Measurements from ENCODE around the gene TFF3.

Gene TFF3

DNA sequence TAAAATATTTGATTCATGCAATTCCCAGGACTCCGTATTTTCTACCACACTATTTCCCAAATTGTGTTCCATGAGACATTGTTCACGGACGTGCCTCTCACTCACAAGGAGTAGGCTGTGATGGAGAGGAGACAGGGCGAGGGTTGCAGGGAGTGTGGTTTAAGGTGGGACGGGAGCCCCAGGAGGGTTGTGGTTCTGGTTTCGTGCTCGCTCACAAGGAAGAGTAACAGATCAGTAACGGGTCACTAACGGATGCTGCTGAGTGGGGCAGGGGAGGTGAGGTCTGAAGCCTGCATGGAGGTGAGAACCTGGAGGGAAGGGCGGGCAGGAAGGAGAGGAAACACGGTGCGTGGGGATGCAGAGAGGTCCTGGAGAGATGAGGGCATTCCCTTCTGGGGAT is 28.8 kb downstream of the TFF3 start:
- DNase-seq, result no peak

DNA sequence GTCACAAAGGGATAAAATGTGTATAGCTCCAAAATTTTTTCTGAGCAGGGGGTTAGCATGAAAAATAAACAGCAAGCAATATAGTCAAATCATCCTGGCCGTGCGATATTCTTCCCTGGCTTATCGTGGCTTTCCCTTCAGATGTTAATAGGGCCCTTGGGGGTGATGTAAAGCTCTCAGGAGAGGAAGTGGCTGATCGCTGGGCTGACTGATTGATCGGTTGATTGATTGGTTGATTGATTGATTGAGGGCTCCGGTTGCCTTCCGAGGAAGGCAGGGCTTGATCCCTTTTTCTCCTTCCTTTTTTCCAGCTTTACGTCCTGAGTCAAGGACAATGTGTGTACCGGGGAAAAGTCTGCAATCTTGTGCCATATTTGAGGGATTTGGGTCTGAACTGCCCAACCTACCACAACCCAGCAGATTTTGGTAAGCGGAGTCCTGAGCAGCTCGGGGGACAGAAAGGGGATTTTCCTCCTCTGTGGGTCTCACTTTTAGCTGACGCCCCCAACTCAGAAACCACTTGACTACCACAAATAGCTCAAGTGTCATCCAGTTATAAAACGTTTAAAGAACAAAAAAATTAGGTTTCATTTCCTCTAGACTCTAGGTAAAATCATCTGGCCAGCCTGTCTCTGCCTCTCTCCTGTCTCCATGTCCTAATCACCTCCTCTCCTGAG is 29.5 kb downstream of the TFF3 start:
- no peak for DNase-seq

DNA sequence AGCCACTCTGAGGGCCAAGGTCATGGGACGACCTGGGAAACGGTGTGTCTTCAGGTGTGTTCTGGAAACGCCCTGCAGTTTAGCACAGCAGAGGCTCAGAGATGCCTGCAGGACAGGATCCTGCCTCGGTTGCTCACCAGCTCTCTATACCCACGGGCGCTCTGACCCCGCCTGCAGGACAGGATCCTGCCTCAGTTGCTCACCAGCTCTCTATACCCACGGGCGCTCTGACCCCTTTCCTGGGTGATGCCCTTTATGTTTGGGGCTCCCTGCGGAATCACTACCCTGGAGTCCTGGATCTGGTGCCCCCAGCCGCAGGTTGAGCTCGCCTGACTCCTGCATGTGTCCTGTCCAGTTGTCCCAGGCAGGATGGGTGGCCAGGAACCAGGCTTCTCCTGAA is 32.5 kb downstream of the TFF3 start:
- no peak for DNase-seq

- DNase-seq, result no peak
Observed at GRCh38 chr21:42282021-42282420, 33.2 kb downstream of the TFF3 start.

DNA sequence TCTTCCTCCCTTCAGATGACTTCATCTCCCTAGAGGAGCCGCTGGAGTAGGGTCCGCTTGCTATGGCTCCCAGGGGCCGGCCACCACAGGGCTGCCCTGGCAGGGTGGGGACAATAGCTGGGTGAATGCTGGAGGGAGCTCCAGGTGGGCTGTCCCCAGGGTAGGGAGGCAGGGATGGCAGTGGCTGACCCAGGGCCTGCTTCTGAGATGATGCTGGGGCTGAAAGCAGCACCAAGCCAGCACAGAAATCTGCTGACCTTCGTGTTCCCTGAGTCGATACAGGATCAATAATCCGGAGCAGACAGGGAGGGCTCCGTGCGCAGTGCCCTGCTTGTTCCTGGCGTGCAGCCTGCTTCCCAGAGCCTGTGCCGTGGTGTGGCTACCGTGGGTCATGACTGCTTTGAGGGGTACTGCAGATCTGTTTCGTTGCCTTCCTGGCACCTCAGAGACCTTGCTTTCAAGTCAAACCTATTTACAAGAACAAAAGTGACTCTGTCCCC is 34.0 kb downstream of the TFF3 start:
- DNase-seq, result no peak

DNA sequence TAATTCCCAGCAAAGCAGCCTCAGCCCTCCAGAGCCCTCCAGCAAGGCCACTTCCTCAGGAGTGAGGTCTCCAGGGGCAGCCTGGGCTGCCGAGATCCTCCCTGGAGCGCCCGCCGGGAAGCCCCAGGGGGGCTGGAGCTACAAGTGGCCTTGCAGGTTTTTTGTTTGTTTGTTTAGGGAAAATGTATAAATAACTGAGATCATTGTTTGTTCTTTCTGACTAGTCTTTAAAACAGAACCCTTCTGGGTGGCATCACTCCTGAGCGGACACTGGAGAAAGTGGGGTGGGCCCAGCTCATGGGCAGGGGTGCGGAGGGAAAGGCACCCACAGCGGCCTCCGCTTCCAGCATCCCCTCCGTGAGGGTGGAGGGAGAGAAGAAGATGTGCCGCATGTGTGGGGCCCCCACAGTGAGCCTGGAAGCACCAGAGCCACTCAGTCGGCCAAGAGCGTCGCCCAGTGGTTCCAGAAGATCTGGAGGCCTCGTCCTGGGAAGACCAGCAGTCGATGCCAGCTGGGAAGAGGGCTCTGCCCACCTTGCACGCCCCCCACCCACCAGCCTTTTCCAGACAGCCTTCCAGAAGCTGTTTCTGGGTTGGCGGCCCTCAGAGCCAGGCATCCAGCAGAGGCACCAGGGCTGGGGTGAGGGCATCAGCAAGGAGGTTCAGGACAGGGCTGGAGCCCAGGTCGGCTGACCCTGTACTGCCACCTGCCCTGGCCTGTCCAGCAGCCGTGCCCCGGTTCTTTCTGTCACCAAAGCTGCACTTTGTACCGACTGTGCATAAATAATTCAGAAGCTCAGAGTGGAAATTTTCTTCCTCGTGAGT is 34.6 kb downstream of the TFF3 start:
- no peak for DNase-seq

- no peak for DNase-seq
Observed at GRCh38 chr21:42279888-42280287, 35.3 kb downstream of the TFF3 start.

DNA sequence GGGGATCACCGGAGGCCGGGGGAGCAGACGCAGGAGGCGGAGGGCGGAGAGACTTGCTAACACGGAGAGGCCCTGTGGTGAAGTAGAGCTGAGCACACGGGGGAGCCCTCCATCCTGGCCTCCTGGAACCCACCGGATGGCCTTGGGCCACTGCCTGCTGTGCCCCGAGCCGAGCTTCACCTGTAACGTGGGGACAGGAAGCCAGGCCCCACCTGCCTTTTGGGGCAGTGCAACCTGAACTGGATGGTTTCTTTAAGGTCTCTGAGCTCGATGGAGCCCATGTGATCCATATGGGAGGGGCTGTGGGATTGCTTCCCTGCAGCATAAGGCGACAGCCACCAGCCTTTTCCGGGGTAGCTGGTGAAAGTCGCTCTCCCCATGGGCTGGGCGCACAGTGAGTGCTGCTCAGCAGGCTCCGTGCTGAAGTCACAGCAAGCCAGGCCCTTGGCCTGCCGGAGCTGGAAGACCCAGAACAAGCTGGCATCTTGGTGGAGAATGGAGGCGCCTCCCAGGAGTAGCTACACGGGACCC is 35.8 kb downstream of the TFF3 start:
- no peak for DNase-seq

DNA sequence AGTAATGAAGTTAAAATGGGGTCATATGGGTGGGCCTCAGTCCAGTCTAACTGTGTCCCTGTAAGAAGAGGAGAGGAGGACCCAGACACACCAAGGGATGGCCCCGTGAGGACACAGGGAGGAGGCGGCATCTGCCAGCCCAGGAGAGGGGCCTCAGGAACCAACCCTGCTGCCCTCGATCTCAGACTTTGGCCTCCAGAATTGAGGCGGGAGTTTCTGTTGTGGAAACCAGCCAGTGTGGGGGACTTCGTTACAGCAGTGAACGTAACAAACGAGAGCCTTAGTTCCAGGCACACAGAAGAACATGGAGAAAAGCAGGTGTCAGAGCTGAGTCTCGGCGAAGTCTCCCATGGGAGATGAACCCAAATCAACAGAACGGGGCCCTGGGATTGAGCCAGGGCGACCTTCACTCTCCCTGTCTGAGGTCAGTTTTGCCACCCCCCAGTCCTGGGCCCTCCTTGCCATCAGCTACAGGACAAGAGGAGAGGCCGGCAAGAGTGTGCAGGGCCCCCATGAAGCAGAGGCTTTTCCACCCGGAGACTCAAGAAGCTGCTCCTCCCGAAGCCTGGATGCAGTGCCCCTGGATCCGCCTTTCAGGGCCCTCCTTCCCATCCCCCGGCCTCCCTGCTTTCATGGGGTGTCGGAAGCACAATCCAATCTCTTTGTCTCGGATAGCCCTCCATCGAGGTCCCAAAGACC is 36.6 kb downstream of the TFF3 start:
- no peak for DNase-seq

- no peak for DNase-seq
Observed at GRCh38 chr21:42277593-42277992, 37.6 kb downstream of the TFF3 start.

- DNase-seq, result no peak
Observed at GRCh38 chr21:42276526-42277154, 38.6 kb downstream of the TFF3 start.

- DNase-seq, result no peak
Observed at GRCh38 chr21:42276076-42276475, 39.1 kb downstream of the TFF3 start.

DNA sequence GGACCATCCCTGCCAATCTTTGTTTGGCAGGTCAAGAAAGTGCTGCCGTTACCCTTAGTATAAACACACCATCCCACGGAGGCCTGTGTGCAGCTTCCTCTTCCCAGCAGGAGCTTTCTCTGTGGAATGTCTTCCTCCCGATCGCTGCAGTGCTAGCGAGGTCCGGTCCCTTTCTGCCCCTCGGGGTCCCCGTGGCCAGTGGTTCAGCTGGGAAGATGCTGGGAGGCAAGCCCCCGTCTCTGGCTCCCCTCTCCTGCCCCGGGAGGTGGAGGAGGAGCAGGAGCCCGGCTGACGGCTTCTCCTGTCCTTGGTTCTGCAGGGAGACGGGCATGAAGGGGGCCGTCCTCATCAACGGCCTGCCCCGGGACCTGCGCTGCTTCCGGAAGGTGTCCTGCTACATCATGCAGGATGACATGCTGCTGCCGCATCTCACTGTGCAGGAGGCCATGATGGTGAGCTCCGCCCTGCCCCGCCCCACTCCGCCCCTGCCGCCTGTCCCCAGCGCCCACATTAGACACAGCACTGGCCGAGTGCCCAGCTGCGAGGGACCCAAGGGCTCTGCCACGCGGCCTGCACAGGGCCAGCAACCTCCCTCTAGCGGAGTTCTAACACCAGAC is 42.1 kb downstream of the TFF3 start:
- DNase-seq, result no peak

- DNase-seq, result no peak
Observed at GRCh38 chr21:42272109-42272962, 42.9 kb downstream of the TFF3 start.

GRCh38 chr21:42271065-42271464 is 44.1 kb downstream of the TFF3 start:
- DNase-seq, result no peak

GRCh38 chr21:42269386-42269785 is 45.8 kb downstream of the TFF3 start:
- no peak for DNase-seq

GRCh38 chr21:42266971-42267556 is 48.1 kb downstream of the TFF3 start:
- DNase-seq, result no peak

DNA sequence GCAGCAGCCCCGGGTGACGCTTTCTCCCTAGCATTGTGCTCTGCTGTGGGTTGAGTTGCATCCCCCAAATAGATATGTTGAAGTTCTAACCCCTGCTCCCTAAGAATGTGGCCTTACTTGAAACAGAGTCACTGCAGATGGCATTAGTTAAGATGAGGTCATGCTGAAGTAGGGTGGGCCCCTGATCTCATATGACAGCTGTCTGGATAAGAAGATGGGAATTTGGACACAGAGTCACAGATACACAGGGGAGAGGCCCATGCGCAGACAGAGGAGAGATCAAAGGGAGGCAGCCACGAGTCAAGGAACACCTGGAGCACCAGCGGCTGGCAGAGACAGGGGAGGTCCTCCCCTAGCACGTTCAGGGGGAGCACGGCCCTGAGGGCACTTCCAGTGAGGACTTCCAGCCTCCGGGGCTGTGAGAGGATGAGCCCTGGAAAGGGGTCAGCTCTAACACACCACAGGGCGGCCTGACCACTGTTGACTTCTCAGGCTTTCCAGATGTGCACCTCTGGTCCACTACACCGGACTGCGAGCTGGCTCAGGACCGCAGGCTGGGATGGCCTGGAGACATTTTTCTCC is 49.9 kb downstream of the TFF3 start:
- DNase-seq, result no peak

- DNase-seq, result no peak
Observed at GRCh38 chr21:42264245-42265195, 50.7 kb downstream of the TFF3 start.
